Fibroblast of lung (primary cell): ENCODE results near the gene SFSWAP.

Source experiments
- CTCF ChIP-seq, 2 donors: IDR thresholded peaks in 1 of 2; conservative IDR thresholded peaks in 1 of 2; 1 replicate in 1 of 2; 2 replicates in 1 of 2; pipeline ENCODE4 v1.5.1; 2011 to 2012; ENCODE audit warnings: low read length in 2 of 2, control low read depth in 1 of 2, inconsistent platforms in 1 of 2, low read depth in 1 of 2, mild to moderate bottlenecking in 1 of 2
- EZH2 ChIP-seq: IDR thresholded peaks from 2 replicates; pipeline ENCODE4 v1.5.1; 2012; ENCODE audit warnings: low read length, control low read depth, mild to moderate bottlenecking; ENCODE audit errors: missing control alignments

DNA sequence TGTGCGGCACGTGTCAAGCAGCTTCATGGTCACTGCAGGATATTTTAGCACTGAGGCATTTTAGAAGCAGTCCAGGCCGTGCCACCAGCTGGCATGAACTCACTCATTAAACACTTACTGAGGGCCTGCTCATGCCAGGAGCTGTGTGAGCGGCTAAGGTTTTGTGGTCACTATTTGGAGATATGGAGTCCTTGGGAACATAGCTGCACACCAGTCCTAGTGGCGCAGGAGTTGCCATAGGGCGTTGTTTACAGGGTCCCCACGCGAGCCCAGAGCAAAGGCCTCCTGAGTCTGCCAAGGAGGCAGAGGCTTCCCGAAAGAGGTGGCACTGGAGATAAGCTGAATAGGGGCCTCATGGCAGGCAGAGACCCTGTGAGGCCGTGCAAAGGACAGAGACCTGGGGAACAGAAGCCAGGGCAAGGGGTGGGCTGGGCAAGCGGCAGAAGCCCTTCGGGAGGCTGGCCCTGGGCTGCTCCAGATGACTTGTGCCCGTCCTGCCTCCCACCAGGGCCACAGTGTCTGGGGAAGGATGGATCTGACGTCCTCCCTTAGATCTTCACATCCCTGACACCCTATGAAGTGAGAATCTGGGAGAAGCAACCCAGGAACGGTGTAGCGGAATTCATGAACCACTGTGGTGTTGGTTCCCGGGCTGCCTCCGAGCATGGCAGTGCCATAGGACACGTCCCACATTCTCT lies 38.9 kb downstream of the SFSWAP start:
- TF ChIP-seq CTCF (conservative IDR thresholded peaks at IDR 0.05 in 1 of 2, IDR thresholded peaks at IDR 0.05 in 1 of 2; ENCODE audit: low read depth in 1 of 2, low read length in 2 of 2) (no peak), EZH2 (no peak)
